Measurements from ENCODE around the gene ING2.

ING2 gene

DNA sequence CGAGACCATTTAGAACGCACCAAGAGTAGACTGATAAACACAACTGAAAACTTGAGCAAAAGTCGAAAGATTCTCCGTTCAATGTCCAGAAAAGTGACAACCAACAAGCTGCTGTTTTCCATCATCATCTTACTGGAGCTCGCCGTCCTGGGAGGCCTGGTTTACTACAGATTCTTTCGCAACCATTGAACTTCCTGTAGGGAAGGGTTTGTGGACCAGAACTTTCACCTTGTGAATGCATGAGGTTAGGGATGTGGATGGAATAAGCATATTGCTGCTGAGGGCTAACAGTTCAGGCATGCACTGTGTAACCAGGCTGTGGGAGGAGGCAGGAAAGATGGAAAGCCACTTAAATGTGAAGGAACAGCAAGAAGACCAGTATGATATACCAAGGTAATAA lies 20.9 kb upstream of the ING2 start:
- TF ChIP-seq, protein P1, sequence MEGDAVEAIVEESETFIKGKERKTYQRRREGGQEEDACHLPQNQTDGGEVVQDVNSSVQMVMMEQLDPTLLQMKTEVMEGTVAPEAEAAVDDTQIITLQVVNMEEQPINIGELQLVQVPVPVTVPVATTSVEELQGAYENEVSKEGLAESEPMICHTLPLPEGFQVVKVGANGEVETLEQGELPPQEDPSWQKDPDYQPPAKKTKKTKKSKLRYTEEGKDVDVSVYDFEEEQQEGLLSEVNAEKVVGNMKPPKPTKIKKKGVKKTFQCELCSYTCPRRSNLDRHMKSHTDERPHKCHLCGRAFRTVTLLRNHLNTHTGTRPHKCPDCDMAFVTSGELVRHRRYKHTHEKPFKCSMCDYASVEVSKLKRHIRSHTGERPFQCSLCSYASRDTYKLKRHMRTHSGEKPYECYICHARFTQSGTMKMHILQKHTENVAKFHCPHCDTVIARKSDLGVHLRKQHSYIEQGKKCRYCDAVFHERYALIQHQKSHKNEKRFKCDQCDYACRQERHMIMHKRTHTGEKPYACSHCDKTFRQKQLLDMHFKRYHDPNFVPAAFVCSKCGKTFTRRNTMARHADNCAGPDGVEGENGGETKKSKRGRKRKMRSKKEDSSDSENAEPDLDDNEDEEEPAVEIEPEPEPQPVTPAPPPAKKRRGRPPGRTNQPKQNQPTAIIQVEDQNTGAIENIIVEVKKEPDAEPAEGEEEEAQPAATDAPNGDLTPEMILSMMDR (IDR thresholded peaks at IDR 0.05; ENCODE audit: low read length, missing control alignments) = no peak

DNA sequence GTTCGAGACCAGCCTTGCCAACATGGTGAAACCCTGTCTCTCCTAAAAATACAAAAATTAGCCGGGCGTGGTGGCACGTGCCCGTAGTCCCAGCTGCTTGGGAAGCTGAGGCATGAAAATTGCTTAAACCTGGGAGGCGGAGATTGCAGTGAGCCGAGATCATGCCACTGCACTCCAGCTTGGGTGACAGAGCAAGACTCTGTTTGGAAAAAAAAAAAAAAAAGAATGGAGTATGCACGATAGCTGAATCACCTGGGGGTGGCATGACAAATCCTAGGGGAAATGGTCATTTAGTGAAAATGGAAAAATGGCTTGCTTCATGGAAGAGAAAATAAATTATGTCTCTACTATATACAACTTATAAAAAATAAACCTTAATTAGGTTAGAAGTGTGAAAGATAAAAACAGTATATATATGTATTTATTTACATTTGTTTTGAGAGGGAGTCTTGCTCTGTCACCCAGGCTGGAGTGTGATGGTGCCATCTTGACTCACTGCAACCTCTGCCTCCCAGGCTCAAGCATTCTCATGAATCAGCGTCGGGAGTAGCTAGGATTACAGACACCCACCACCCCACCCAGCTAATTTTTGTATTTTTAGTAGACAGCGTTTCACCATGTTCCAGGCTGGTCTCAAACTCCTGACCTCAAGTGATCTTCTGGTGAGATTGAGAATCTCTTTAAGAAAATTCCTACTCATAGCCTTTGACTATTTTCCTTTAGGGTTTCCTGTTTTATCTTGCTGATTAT lies 19.3 kb upstream of the ING2 start:
- TF ChIP-seq, protein P1 (IDR thresholded peaks at IDR 0.05; ENCODE audit: low read length, missing control alignments) = no peak
- DNase-seq (ENCODE audit: low read depth) = no peak

More for the DNA sequence above, 20.9 kb upstream of the ING2 start:
- H3K4me3 ChIP-seq (replicated peaks; ENCODE audit: low read depth, low read length) = no peak overlapping the region
- no peak for DNase-seq (ENCODE audit: low read depth)

DNA sequence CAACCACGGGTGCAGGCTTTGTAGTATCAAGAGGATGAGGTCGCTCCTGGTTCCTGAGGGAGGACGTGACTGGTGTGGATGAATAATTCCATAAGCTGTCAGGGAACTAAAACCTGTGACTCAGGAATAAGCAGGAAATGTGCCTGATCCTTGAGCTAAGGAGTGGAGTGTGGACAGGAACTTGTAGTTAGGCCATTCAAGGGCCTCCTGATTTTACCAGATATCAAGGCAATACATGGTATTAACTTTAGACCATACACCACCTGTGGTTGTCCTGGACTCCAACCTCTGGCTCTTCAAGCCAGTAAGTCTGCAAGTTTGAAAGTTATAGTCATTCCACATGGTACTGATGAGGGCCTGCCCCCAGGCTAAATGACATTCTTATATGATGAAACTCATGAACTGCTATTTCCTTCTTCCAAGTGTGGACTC lies 12.1 kb upstream of the ING2 start:
- H3K4me3 ChIP-seq (replicated peaks; ENCODE audit: low read depth, low read length) = no peak overlapping the region
- DNase-seq (ENCODE audit: low read depth) = peak; percentile 36
- TF ChIP-seq, protein P1 (IDR thresholded peaks at IDR 0.05; ENCODE audit: low read length, missing control alignments) = no peak

More for the DNA sequence above, 19.3 kb upstream of the ING2 start:
- no peak overlapping the region for H3K4me3 ChIP-seq (replicated peaks; ENCODE audit: low read depth, low read length)

DNA sequence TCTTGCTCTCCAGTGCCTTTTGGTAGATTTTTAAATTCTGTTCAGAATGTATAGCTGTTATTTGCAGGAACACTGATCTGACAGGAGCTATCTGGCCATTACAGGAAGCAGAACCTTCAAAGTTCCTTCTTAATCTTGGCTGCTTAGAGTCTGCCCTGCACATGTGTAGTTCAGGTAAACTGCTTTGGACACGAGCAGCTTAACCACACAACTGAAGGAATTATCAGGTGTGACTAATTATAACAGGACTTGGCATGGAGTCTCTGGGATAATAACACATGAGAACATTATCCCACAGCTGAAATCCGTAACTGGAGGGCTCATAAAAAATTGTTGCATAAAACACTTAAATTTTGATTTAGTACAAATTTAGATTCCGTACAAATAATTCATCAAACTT lies 11.6 kb upstream of the ING2 start:
- TF ChIP-seq, protein P1 (IDR thresholded peaks at IDR 0.05; ENCODE audit: low read length, missing control alignments) = no peak
- no peak for DNase-seq (ENCODE audit: low read depth)
- no peak overlapping the region for H3K4me3 ChIP-seq (replicated peaks; ENCODE audit: low read depth, low read length)

DNA sequence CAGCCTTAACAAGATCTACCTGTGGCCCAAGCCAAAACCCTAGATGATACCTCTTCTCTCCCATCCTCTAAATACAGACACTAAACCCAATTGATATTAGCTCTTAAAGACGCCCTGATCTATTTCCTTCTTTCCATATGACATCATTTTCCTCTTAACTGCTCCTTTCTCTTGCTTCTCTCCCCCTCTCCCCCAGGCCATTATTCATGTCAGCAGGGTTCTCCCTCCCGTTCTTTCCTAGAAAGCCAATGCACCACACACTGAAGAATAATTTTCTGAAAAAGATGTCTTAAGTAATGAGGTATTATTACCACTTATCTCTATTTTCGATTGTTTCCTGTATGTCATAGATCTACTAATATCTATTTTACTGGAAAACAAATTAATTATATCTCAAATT lies 9.7 kb upstream of the ING2 start:
- no peak overlapping the region for H3K4me3 ChIP-seq (replicated peaks; ENCODE audit: low read depth, low read length)
- TF ChIP-seq, protein P1 (IDR thresholded peaks at IDR 0.05; ENCODE audit: low read length, missing control alignments) = no peak
- no peak for DNase-seq (ENCODE audit: low read depth)

DNA sequence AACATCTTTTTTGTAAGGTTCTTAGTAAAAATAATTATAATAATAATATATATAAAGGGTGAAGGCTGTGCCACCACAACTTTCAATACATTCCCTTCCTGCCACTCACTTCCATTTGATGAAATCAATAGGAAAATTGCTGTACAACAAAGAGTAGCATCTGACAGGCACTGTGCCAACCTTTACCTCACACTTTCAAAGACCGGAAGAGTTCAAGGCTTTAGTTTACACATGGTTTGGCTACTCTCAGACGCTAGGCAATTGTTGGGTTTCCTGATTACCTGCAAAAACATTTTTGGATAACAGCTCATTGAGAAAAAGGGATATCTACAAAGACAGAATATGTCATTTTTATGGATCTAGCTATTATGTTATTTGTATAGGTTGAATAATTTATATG lies 5.5 kb upstream of the ING2 start:
- TF ChIP-seq, protein P1 (IDR thresholded peaks at IDR 0.05; ENCODE audit: low read length, missing control alignments) = no peak
- no peak overlapping the region for H3K4me3 ChIP-seq (replicated peaks; ENCODE audit: low read depth, low read length)
- peak; percentile 9 for DNase-seq (ENCODE audit: low read depth)

DNA sequence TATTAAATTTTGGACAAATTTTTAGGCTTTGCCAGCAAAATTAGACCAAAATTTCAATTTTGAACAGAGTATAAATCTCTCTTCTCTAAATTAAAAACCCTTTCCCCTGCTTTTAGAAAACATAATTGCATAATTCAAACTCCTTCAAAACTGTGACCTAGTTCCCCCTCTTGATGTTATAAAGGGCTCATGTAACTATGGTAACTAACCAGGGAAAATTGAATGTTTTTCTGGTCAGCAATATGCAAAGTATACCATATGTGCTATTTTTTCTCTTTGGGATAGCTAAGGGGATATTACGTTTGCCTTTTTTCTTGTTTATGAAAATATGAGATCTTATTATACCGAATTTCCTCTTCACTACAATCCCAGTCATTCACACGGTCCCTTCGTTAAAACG lies 5.1 kb upstream of the ING2 start:
- TF ChIP-seq, protein P1 (IDR thresholded peaks at IDR 0.05; ENCODE audit: low read length, missing control alignments) = no peak
- no peak for DNase-seq (ENCODE audit: low read depth)
- H3K4me3 ChIP-seq (replicated peaks; ENCODE audit: low read depth, low read length) = no peak overlapping the region
